HepG2 (cell line): ENCODE data around the gene IL17RA. TPM values are rescaled to one million over a fixed set of nuclear protein-coding genes. Genes with fewer than 3 reads are reported as not detected.
"Not testable (repeated sequence)": the region's sequence is repeated elsewhere in the genome, so short reads cannot be mapped to it uniquely, and the experiment has no call there.

Experiments
- ATAC-seq: fragments of 200-7000 bp; cut with Tn5 transposase; 3 replicates; pipeline ENCODE4 v1.9.1; 2020; ENCODE audit warnings: mild to moderate bottlenecking, moderate library complexity
- BruUV-seq: library from RNA; stranded (reverse); fragments of 400-500 nt; replicated peaks from 2 replicates; lab custom pipeline; 2021; lab: Mats Ljungman, UMichigan
- CTCF ChIA-PET: fragments of 300-600 bp; formaldehyde crosslinking; extraction: SDS; loops from one replicate; lab custom pipeline; 2021; ENCODE audit warnings: low total read pairs, inconsistent platforms, low intra/inter-chr PET ratio; lab: Yijun Ruan, JAX
- POLR2A ChIA-PET: fragments of 350-600 bp; sonication (Branson Sonifier 250); formaldehyde crosslinking; loops from one replicate; lab custom pipeline; 2020; ENCODE audit warnings: antibody characterized with exemption, inconsistent platforms; lab: Yijun Ruan, JAX
- DNase-seq: peaks from one replicate; pipeline ENCODE4 v3.0.0-alpha.2; 2015; ENCODE audit warnings: low spot score
- FAIRE-seq: peaks from 3 replicates; lab custom pipeline; 2011; peaks lifted over from hg19 to GRCh38; lab: Jason Lieb, UNC
- H2AFZ ChIP-seq: one replicate; pipeline ENCODE4 v1.6.1; 2011; ENCODE audit warnings: low read length, inconsistent platforms
- H3K27ac ChIP-seq: fragments of 300-600 bp; 3 replicates; pipeline ENCODE4 v1.8.0; 2011; ENCODE audit warnings: mixed run types, mild to moderate bottlenecking, mixed read lengths, low read length, inconsistent platforms; ENCODE audit not compliant: insufficient read depth; ENCODE audit errors: extremely low read length
- H3K27me3 ChIP-seq, 2 experiments: fragments of 200-600 bp in 1 of 2; 2 replicates in 1 of 2; 3 replicates in 1 of 2; pipeline versions ENCODE4 v1.6.0 to v1.8.0; 2011; ENCODE audit warnings: low read length in 2 of 2, mild to moderate bottlenecking in 2 of 2, moderate library complexity in 2 of 2, inconsistent platforms in 1 of 2; ENCODE audit not compliant: insufficient read depth in 2 of 2, control insufficient read depth in 1 of 2
- H3K36me3 ChIP-seq, 2 experiments: fragments of 200-600 bp in 1 of 2; replicated peaks in 1 of 2; 2 replicates in 1 of 2; 3 replicates in 1 of 2; pipeline versions ENCODE4 v1.5.1 to v1.8.0; 2011; ENCODE audit warnings: low read length in 2 of 2, inconsistent platforms in 1 of 2; ENCODE audit not compliant: insufficient read depth in 2 of 2, control insufficient read depth in 1 of 2
- H3K4me1 ChIP-seq: 2 replicates; pipeline ENCODE4 v1.5.1; 2012; ENCODE audit warnings: low read length, inconsistent platforms; ENCODE audit not compliant: insufficient read depth
- H3K4me2 ChIP-seq: 2 replicates; pipeline ENCODE4 v1.6.0; 2011; ENCODE audit warnings: low read depth, low read length, inconsistent platforms
- H3K4me3 ChIP-seq, 3 experiments: fragments of 200-600 bp in 1 of 3; sonication (generic), shearing (Covaris generic) in 1 of 3; replicated peaks in 1 of 3; 2 replicates each; pipeline ENCODE4 v1.5.1; 2011 to 2016; ENCODE audit warnings: low read length in 3 of 3, inconsistent platforms in 2 of 3, low read depth in 2 of 3, mild to moderate bottlenecking in 2 of 3, control low read depth in 1 of 3, mixed read lengths in 1 of 3; ENCODE audit not compliant: insufficient read depth in 1 of 3
- H3K79me2 ChIP-seq: one replicate; pipeline ENCODE4 v1.6.1; 2011; ENCODE audit warnings: low read length, inconsistent platforms; ENCODE audit not compliant: insufficient read depth
- H3K9ac ChIP-seq: 2 replicates; pipeline ENCODE4 v1.6.0; 2011; ENCODE audit warnings: mild to moderate bottlenecking, low read depth, low read length, inconsistent platforms; ENCODE audit not compliant: insufficient read depth
- H3K9me3 ChIP-seq: 2 replicates; pipeline ENCODE4 v1.5.1; 2012; ENCODE audit warnings: mild to moderate bottlenecking, low read length
- H4K20me1 ChIP-seq: 2 replicates; pipeline ENCODE4 v1.6.0; 2011; ENCODE audit warnings: inconsistent platforms, mild to moderate bottlenecking, low read length, moderate library complexity; ENCODE audit not compliant: insufficient read depth
- BCLAF1 ChIP-seq: fragments of 450-650 bp; IDR thresholded peaks from 2 replicates; pipeline ENCODE4 v1.6.1; 2017; ENCODE audit warnings: mild to moderate bottlenecking
- DNMT1 ChIP-seq: sonication (generic); formaldehyde crosslinking; IDR thresholded peaks from 2 replicates; pipeline ENCODE4 v1.5.1; 2020; ENCODE audit warnings: mild to moderate bottlenecking, missing genetic modification reagents
- WGBS: methylation state at CpG from one replicate; pipeline ENCODE4 v1.1.6; 2017; ENCODE audit warnings: low lambda C conversion rate; 5-methylcytosine and 5-hydroxymethylcytosine counted together
- in situ Hi-C: cut with HindIII; loops from 2 replicates; pipeline ENCODE4 v1.10.0; 2017; ENCODE audit warnings: low pct_unique_long_range_greater_than_20kb; ENCODE audit not compliant: extremely low pct_ligation_motif_present
- intact Hi-C: fragments of 100-400 bp; cut with micrococcal nuclease; formaldehyde crosslinking; loops from one replicate; pipeline ENCODE4 v1.10.0; 2022; ENCODE audit not compliant: unreplicated experiment
- polyA plus RNA-seq, 8 experiments: library from polyadenylated mRNA; depleted of rRNA in 3 of 8; stranded (reverse) in 7 of 8; unstranded in 1 of 8; fragments of >200 nt; fragmentation: Illumina TruSeq in 4 of 8; extraction: Trizol in 4 of 8; gene quantifications; 2 replicates each; pipeline versions ENCODE4 v1.2.1 to v1.2.3, GENCODE V29; 2011 to 2016; ENCODE audit warnings: low read depth in 4 of 8, missing spikeins in 1 of 8, mixed read lengths in 1 of 8; ENCODE audit not compliant: insufficient read depth in 1 of 8
- total RNA-seq, 5 experiments: library from RNA; depleted of rRNA; stranded (reverse); fragments of >200 nt; fragmentation: Illumina TruSeq; extraction: Trizol; gene quantifications; 2 replicates each; pipeline ENCODE4 v1.2.3, GENCODE V29; 2016; ENCODE audit warnings: low read depth in 1 of 5

The IL17RA gene
- total and polyA plus RNA-seq, 2 of the 13 experiments (the other 11 are each of a cell fraction or from before 2014, with no cell fraction given) = 2.5 to 8.2 TPM

GRCh38 chr22:17145021-17145680, 60.4 kb downstream of the IL17RA start (continued):
- no peak for TF ChIP-seq BCLAF1
- no peak for TF ChIP-seq DNMT1 (CRISPR knock-in tag)
- TF ChIP-seq, all 625 proteins: peak for 0

- in situ Hi-C loops = not testable (repeated sequence)
Measured at GRCh38 chr22:17147458-17147857, 62.7 kb downstream of the IL17RA start.

More at GRCh38 chr22:17147458-17147857, 62.7 kb downstream of the IL17RA start:
- H3K27ac ChIP-seq, ATAC-seq, H3K4me2 ChIP-seq, H3K36me3 ChIP-seq, intact Hi-C loops, POLR2A ChIA-PET, H3K9me3 ChIP-seq, H4K20me1 ChIP-seq, BruUV-seq, H3K4me3 ChIP-seq, CTCF ChIA-PET, H3K79me2 ChIP-seq, H3K4me1 ChIP-seq, DNase-seq, H3K9ac ChIP-seq, FAIRE-seq, H2AFZ ChIP-seq, H3K27me3 ChIP-seq: not testable (repeated sequence)
- 82% methylated on average over 30 of the region's 30 CpGs for WGBS
